Stimulated activated CD4-positive, alpha-beta T cell treated with anti-CD3 and anti-CD28 coated beads, Interleukin-2, amount 100 ng/mL, for 4 hours (primary cell): ENCODE results near the gene SDK1.

Experiments used
- DNase-seq: peaks from one replicate; pipeline ENCODE4 v3.0.0-alpha.2; 2020; ENCODE audit warnings: low read depth

Gene SDK1

DNA sequence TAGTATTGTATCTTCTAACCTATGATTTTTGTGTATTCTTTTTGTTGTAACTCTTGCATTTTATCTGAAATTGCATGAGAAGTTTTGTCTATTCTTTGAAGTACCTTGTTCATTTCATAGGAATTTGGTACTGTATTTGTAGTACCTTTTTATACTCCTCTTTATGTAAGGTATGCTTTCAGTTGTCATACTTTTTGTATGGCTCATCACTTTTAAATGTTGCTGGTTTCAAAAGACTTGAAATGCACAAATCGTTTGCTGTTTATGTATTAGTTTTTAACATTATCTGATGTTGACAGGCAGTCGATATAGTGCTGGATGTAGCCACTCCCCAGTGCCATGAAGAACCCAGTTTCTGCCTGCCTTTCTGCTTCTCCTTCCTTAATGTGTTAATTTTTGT, 158.1 kb downstream of the SDK1 start:
- DNase-seq = no peak

DNA sequence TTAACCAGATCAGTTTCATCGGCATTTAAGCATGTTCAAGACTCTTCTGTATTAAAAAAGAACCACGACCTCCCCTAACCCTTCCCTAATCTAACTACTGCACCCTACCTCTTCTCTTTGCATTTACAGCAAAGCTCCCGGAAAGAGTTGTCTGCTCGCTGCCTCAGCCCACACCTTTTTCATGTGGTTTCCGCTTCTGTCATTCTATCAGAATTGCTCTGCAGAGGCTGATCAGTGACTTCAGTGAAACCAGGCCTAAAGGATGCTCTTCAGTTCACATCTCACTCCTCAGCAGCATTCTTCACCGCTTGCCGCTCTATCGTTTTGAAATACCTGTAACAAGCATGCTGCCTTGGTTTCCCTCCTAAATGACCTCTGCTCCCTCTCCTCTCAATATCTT, 160.9 kb downstream of the SDK1 start:
- peak; percentile 71 for DNase-seq

DNA sequence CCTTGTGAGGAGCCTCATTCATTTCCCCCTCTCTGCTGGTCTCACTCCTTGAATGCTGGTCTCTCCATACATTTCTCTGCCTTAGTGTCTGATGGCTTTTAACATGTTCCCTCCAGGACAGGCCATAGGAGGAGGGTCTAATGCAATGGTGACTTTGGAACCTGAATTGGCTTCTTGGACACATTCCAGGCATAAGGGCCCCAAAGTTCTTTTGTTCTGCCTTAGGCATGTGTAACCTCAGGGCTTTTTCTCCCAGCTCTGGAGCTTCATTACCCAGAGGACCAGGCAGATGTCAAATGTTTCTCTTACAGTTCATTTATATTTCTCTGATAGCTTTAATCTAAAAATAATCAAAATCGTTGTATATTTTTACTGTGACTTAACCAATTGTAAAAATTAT, 162.6 kb downstream of the SDK1 start:
- no peak for DNase-seq

DNA sequence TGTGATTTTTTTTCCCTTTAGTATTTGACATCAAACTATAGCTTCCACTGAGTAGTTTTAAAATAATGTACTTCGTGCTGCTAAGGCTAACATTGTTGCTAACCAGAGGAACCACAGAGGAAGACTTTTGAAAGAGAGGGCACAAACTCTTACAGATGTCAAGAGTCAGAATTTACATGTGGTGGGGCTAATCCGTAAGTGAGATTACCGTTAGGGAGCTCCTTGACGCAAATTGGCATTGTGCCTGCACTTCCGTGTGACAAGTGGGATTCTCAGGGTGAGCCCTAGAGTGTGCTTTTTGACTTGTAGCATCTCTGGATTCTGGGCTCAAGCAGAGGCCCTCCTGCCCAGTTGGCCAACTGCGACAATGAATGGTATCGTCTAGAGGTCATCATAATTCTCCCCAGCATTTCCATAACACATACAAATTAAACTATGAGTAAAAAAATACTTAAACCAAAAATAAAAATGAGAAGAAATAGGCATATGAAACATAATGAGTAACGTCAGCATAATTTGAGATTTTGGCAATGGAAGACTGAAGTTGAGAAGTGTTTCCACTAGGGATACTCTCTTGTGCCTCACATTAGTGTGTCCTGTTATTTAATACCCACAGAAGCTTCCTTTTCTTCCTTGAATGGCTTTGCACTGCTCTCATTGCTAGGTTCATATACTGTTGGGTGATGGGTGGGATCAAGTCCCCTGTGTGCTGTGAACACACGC, 164.0 kb downstream of the SDK1 start:
- no peak for DNase-seq

DNA sequence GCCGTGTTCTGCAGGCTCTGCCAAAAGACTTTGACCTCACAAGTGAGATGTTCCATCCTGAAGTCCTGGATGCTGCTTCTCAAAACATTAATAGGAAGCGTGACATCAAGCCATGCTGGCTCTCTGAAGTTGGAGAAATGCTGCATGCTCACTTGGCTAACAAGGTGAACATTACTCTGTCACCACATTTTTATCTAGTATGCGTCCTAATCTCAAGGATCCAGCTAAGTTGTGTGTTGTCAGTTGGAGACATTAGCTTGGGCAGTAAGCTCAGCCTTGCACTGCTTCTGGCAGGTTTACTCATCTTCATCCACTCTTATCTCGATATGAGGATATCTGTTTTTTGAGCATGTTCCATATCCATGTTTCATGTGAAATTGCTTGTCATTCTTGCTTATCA, 165.2 kb downstream of the SDK1 start:
- DNase-seq = no peak

DNA sequence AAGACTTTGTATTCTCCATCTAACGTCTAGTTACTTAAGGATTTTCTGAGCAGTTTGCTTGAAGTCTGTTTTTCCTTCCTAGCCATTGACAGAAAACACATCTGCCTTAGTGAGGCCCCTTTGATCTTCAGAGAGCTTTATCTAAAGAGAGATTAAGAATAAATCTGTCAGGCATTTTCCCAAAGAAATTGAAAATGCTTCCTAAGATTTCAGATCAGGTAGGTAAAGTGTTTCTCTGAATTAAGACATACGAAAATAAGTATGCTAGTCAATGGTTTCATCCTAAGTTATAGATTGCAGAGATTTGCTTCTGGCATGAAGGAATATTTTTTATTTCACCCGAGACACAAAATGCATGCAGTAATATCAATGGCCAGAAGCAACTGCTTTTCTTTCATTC, 168.6 kb downstream of the SDK1 start:
- no peak for DNase-seq

DNA sequence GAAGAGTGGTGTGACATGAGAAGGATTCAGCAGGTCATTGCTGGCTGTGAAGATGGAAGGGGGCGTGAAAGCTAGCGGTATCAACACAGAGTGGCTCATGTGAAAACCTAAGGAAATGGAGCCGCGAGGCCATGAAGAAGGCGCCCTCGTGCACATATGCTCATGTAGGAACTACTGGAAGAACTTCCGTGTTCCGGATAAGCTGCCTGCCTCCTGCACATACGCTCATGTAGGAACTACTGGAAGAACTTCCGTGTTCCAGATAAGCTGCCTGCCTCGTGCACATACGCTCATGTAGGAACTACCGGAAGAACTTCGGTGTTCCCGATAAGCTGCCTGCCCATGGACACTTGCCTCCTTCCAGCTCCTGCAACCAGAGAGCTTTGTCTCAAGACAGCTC, 179.1 kb downstream of the SDK1 start:
- no peak for DNase-seq

DNA sequence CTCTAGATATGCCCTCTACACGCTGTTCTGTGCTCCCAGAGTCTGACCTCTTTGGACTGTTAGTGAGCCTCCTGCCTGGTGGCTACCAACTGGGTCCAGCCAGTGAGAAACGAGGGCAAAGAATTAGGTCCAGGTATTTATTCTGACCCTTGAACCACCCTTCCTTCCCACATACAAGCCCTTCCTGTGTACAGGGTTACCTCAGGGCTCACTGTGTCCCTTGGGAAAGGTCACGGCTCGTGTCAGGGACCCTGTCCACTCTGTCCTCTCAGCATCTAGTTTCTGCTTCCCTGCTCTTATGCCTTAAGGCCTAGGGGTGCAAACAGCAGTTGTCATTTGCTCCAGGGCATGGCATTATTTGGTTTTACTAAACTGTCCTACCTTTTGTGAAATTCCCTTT, 180.4 kb downstream of the SDK1 start:
- no peak for DNase-seq

DNA sequence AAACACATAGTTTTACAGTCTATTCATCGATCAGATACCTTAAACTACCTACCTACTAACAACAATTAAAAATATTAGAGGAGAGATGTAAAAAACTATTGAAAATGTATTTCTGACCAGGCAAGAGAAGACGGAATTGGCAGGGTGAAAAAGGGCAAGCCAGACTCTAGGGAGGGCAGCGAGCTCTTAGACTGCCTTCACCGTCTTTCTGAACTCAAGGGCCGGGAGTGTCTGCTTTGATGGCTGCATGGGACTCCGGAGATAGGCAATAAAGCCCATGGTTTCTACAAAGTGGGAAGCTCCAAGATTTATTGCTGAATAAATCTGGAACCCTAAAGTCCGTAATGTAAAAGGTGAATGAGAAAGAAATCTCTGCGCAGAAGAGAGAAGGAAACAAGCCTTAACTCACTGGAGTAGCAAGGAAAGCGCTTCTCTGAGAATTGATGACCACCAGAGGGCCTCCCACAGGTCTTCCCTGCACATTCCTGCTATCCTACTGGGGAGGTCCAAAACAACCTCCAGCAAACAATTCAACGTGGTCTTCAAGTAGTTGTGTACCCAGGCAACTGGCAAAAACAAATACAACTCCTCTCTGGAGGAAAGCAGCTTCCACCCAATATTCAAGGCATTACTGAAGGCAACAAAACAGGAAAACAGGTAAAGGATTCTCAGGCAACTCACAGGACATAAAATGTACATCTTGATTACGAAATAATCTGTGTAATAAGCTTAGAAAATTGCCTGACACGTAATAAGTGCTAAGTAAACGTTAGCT, 181.3 kb downstream of the SDK1 start:
- DNase-seq = no peak

DNA sequence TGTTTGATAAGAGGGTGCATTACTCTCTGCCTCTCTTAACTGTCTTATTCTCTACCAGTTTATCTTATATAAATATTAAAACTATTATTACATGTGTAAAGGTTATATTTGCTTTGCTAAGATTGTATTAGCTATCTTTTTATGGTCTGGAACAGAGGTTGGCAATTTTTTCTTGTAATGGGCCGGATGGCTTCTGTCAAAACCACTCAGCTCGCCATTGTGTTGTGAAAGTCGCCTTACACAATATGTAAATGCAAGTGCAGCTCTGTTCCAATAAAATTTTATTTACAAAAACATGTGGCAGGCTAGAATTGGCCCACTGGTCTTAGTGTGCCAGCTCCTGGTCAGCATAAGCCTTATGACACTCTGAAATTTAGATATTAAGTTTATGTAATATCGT, 185.8 kb downstream of the SDK1 start:
- DNase-seq = no peak

DNA sequence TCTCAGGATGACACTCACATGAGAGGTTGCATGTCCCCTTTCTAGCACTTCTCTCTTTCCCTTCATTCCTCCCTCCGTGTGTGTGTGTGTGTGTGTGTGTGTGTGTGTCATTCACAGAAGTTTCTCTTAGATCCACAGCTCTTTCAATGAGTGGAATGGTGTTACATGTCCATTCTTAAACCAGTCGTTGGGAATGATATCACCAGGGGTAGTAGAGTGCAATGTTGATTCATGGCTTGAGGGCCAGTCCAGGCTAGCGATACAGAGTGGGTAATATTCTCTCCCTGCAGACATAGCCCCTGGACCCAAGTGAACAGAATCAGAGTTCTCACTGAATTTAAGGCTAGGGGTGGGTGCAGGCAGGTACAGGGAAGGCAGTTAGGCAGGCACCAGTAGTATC, 187.8 kb downstream of the SDK1 start:
- DNase-seq = no peak

DNA sequence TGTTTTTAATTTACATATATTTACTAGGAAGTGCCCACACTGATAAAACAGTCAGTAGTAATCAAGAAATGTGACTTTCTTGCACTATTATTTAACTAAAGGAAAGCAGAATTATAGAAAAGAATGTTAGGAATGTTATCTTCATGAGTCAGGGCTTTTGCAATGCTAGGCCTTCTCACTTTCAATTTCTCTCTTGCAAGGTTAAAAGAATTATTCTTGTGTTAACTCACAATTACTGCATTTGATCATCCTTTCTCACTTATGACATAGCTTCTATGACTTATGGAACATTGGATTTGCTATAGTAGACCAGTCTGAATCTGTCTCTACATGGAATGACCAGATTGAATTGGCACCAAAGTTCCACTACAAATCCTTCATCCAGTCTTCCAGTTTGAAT, 192.4 kb downstream of the SDK1 start:
- DNase-seq = no peak

DNA sequence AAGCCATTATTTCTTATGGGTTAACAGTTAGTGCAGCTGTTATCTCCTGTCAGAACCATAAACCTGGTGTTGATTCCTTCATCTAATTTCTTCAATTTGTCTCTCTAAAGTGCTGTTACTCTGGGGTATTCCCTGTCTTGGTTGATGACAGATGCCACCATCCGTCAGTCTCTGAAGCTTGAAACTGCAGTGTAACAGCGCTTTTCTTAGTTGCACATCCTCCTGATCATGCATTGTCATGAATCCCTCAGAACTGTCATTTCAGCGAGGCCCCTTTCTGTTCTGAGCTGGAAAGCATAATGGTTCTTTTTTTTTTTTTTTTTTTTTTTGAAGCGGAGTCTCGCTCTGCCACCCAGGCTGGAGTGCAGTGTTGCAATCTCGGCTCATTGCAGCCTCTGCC, 193.9 kb downstream of the SDK1 start:
- no peak for DNase-seq

DNA sequence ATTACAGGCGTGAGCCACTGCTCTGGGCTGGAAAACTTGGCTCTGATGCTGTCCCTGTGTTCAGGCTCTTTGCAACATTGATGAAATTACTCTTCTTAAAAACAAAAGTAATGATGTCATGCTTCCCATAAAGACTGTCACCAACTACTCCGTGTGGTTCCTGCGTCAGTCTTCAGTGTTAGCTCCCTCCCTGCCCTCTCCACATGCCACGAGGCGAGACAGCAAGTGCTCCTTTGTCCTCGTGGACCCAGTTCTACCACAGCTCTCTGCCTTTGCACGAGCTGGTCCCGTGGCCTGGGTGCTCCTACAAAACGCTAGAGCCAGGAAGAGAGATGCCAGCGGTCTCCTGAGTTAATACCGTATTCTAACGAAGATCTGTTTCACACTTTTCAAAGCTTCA, 194.5 kb downstream of the SDK1 start:
- no peak for DNase-seq

DNA sequence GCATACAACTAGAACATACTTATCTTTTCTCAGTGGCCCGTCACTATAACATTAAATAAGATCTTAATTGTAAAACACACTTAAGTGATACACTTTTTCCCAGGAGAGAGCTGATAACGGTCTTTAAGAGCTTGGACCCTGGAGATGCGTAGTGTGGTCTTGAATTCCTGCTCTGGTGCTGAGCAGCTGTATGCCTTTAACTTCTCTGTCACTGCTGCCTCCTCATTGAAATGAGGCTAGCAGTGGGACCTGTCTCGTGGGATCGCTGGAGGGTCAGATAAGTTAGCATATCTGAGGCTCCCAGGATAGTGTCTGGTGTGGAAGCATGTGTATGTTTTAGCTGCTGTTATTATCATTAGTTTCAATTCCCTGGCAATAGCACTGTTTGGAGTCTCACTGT, 194.9 kb downstream of the SDK1 start:
- no peak for DNase-seq

DNA sequence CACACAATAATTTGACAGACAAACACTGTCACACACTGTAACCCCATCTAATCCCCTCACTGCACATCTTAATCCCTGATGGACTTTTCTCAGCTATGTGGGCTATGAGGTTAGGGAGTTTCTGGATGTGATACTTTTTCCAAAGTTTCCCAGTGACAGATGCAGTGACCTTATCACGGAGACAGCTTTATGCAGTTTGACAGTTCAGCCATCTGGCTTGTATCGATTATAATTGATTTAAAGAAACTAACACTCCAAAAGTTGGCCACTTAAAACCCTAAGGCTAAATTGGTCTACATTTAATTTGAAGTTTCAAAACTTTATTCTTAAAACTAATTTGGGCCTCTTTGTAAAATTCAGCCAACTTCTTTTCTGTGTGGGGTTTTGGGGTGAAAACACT, 196.7 kb downstream of the SDK1 start:
- DNase-seq = no peak

DNA sequence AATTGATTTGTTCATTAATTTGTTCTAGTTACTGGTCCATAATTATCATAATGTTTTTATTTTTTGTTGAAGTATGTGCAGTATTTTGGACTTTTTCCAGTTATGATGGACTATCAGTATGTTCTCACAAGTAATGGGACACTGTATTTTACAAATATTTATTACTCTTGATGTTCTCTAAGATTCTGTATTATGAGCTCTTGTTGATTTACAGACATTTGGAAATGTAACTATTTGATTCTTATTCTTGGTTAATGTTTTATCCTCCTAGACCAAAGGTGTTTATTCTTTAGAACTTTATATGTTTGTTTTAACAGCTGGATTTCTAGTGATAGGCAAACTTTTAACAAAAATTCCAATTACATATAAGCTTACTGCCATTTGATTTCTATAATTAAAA, 200.6 kb downstream of the SDK1 start:
- DNase-seq = no peak

DNA sequence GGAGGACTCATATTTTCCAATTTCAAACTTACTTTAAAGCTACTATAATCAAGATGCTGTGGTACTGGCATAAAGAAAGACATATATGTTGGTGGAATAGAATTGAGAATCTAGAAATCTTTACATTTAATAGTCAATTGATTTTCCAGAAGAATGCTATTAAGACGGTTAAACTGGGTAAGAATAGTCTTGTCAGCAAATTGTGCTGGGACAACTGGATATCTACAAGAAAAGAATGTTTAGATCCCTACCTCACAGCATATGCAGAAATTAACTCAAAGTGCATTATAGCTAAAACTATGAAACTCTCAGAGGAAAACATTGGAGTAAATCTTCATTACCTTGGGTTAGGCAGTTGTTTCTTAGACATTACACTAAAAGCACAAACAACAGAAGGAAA, 203.3 kb downstream of the SDK1 start:
- no peak for DNase-seq

DNA sequence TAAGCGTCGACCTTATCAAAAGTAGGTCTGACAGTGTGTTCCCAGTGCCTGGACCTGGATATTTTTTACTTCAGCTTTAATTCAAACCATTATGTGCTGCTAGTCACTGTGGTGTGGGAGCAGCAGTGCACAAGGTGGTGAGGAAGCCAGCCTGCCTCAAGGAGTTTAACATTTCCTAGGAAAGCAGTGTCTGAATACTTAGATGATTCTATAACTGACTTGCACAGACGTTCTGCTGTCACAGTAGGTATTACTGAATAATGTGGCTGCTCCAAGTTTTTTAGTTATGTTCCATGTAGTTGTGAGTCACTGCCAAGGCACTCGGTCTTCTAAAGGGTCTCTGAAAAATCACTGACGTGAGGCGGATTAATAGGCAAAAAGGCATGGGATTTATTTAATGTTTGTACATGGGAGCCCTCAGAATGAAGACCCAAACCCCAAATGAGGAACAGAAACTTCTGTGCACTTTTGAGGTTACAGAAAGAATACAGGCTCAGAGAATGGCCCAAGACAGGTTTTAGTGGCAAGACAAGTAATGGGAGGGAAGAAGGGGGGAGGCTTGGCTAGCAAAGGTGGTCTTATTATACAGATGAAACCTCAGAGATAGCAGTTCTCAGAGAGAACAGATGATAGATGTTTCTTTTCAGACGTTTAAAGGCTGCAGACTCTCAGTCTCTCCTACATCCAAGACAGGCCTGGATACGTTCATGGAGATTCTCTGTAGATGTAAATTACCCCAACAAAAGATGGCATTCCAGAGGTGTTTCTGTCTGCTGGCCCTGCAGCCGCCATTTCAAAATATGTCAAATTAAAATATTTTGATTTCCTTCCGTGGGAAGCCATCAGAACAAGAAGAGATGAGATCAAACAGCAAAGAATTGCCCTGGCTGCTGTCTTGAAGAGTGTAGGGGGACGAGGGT, 209.3 kb downstream of the SDK1 start:
- no peak for DNase-seq

DNA sequence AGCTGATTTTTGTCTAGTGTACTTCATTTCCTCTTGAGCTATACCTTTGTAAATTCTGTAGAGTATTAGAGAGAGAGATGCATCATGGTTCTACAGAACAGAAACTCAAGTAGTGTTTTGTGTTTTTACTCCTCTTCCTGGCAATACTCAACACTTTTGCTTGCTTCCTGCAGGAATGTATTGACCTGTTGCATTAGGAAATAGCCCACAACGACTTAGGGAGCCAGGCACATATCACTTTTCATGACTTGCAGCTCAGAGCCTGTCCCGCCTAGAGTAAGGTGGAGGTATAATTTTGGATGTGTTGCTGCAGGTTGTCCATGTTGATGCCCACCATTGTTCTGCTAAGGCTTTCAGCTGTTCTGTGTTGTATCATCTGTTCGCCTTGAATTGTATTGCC, 216.3 kb downstream of the SDK1 start:
- no peak for DNase-seq

DNA sequence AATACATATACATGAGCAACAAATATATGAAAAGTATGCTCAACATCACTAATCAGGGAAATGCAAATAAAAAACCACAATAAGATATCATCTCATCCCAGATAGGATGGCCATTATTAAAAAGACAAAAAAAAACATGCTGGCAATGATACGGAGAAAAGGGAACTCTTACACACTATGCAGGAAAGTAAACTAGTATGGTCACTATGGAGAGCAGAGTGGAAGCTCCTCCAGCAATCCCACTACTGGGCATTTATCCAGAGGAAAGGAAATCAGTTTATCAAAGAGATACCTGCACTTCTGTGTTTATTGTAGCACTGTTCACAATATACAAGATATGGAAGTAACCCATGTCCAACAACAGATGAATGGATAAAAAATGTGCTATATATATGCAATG, 217.5 kb downstream of the SDK1 start:
- no peak for DNase-seq

DNA sequence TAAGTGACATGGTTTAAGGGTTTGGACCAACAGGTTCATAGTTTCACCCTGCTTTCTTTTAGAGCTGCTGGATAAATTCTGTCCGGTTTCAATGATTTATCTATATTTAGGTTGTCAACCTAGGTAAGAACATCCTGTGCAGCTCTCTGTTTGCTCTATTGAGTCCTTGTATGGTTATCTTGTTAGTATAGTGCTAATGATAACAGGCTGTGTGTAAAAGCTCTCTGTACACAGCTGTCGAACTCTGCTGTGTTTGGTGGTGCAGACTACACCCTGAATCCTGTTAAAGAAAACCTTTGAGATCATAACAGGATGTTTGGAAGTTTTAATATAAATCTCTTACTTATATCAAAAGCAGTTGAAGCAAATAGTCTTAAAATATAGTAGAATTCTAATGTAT, 219.2 kb downstream of the SDK1 start:
- DNase-seq = no peak
